Breast epithelium (tissue), 3 donors: ENCODE results near the gene ILRUN.

Experiments
- POLR2A ChIP-seq: fragments of 450-650 bp; IDR thresholded peaks from one replicate; pipeline ENCODE4 v1.6.1; 2016; ENCODE audit warnings: antibody characterized with exemption, mild to moderate bottlenecking, moderate library complexity
- TF ChIP-seq, protein P1 (sequence below), 3 donors: fragments of 450-650 bp; IDR thresholded peaks; one replicate each; pipeline ENCODE4 v1.5.1; 2016 to 2017; ENCODE audit warnings: antibody characterized with exemption in 3 of 3, mild to moderate bottlenecking in 3 of 3, moderate library complexity in 3 of 3

DNA sequence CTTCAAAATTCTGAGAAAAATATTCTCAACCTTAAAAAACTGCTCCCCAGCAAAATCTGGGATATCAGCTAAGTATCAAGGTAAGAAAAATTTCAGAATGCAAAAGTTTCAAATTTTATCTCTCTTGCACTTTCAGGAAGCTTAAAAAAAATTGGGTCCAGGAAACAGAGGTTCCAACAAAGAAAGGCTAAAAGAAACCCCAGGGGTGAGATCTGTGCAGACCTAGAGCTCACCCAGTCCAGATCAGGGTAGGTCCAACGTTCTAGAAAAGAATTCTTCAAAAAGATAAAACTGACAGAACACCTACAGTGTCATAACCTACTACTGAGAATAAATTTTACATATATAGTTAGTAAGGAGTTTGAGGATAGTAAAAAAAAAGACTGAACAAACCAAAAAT is 23.5 kb downstream of the ILRUN start:
- TF ChIP-seq, protein P1, sequence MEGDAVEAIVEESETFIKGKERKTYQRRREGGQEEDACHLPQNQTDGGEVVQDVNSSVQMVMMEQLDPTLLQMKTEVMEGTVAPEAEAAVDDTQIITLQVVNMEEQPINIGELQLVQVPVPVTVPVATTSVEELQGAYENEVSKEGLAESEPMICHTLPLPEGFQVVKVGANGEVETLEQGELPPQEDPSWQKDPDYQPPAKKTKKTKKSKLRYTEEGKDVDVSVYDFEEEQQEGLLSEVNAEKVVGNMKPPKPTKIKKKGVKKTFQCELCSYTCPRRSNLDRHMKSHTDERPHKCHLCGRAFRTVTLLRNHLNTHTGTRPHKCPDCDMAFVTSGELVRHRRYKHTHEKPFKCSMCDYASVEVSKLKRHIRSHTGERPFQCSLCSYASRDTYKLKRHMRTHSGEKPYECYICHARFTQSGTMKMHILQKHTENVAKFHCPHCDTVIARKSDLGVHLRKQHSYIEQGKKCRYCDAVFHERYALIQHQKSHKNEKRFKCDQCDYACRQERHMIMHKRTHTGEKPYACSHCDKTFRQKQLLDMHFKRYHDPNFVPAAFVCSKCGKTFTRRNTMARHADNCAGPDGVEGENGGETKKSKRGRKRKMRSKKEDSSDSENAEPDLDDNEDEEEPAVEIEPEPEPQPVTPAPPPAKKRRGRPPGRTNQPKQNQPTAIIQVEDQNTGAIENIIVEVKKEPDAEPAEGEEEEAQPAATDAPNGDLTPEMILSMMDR (IDR thresholded peaks at IDR 0.05) = no peak
- no peak for TF ChIP-seq POLR2A
